ENCODE measurements around the gene USP48. TPM values are rescaled to one million over a fixed set of nuclear protein-coding genes. Genes with fewer than 3 reads are reported as not detected.
"Not testable (repeated sequence)": the region's sequence is repeated elsewhere in the genome, so short reads cannot be mapped to it uniquely, and the experiment has no call there.

Gene USP48
- total RNA-seq, 1 donor from 2014 or later: 97.3 TPM

GRCh38 chr1:21779613-21780521 is 3.1 kb downstream of the USP48 start:
- ChIA-PET POLR2A (interaction anchor here (4.7 kb wide), 1 partner anchor 17 kb away, joined by 96 read pairs; no protein-coding TSS in a partner anchor), CTCF (no interaction called here)
- H3K4me1 Mint-ChIP-seq: peaks cover 54% of the 10 kb centered on the region
- ATAC-seq (ENCODE audit: low read depth): peak; percentile 6
- intact Hi-C loops (cut with micrococcal nuclease): loop anchor here (5.0 kb wide), 5 partner anchors 33 to 1387 kb away; partner anchors contain the start of genes ECE1, HP1BP3 and LUZP1
- TF ChIP-seq CTCF (IDR thresholded peaks at IDR 0.05): no peak
- no peaks in the 10 kb centered on the region for H3K27me3 Mint-ChIP-seq
- H3K9me3 Mint-ChIP-seq: peaks cover 2% of the 10 kb centered on the region
- peak overlapping the region; percentile 94 for H3K27ac Mint-ChIP-seq
- peaks cover 24% of the 10 kb centered on the region for H3K36me3 Mint-ChIP-seq (ENCODE audit: low read depth)
- no peak for DNase-seq
- peak overlapping the region; percentile 69 for H3K4me3 Mint-ChIP-seq

- Mint-ChIP-seq H3K4me1 (peaks cover 57% of the 10 kb centered on the region), H3K4me3 (no peak overlapping the region), H3K27ac (peak overlapping the region; percentile 61), H3K36me3 (ENCODE audit: low read depth) (peaks cover 23% of the 10 kb centered on the region), H3K9me3 (peaks cover 2% of the 10 kb centered on the region), H3K27me3 (no peaks in the 10 kb centered on the region)
- DNase-seq (no peak), ATAC-seq (ENCODE audit: low read depth) (no peak)
- intact Hi-C loops (cut with micrococcal nuclease): no loop called here
- POLR2A ChIA-PET: interaction anchor here (0.6 kb wide), 2 partner anchors 13 to 44 kb away, joined by 5 to 8 read pairs; no protein-coding TSS in a partner anchor
- CTCF ChIA-PET: no interaction called here
- no peak for TF ChIP-seq CTCF (IDR thresholded peaks at IDR 0.05)
These were observed 4.6 kb downstream of the USP48 start for GRCh38 chr1:21778405-21778727.

GRCh38 chr1:21776925-21777324 is 6.0 kb downstream of the USP48 start:
- POLR2A ChIA-PET: interaction anchor here (0.6 to 1.4 kb wide), 3 partner anchors 16 to 302 kb away, joined by 4 to 7 read pairs (median 5); no protein-coding TSS in a partner anchor
- Mint-ChIP-seq H3K27ac (peak overlapping the region; percentile 50), H3K4me1 (peaks cover 64% of the 10 kb centered on the region), H3K36me3 (ENCODE audit: low read depth) (peaks cover 12% of the 10 kb centered on the region)
- H3K4me3 Mint-ChIP-seq; H3K9me3 Mint-ChIP-seq; ATAC-seq (ENCODE audit: low read depth); intact Hi-C loops (cut with micrococcal nuclease); CTCF ChIA-PET; DNase-seq; H3K27me3 Mint-ChIP-seq: not testable (repeated sequence)

- no peak overlapping the region for H3K4me3 Mint-ChIP-seq
- no peak for ATAC-seq (ENCODE audit: low read depth)
- H3K27ac Mint-ChIP-seq: peak overlapping the region; percentile 41
- intact Hi-C loops (cut with micrococcal nuclease): no loop called here
- peaks cover 57% of the 10 kb centered on the region for H3K4me1 Mint-ChIP-seq
- no peaks in the 10 kb centered on the region for H3K27me3 Mint-ChIP-seq
- ChIA-PET POLR2A (interaction anchor here (1.4 to 1.5 kb wide), 2 partner anchors 14 to 15 kb away, joined by 4 read pairs; no protein-coding TSS in a partner anchor), CTCF (no interaction called here)
- peaks cover 2% of the 10 kb centered on the region for H3K9me3 Mint-ChIP-seq
- peaks cover 9% of the 10 kb centered on the region for H3K36me3 Mint-ChIP-seq (ENCODE audit: low read depth)
- no peak for TF ChIP-seq CTCF (IDR thresholded peaks at IDR 0.05)
- no peak for DNase-seq
These were observed 6.9 kb downstream of the USP48 start for GRCh38 chr1:21775985-21776562.

- DNase-seq: no peak
- Mint-ChIP-seq H3K4me3 (no peak overlapping the region), H3K27ac (peak overlapping the region; percentile 41), H3K36me3 (ENCODE audit: low read depth) (peaks cover 9% of the 10 kb centered on the region), H3K4me1 (peaks cover 57% of the 10 kb centered on the region), H3K27me3 (no peaks in the 10 kb centered on the region), H3K9me3 (peaks cover 2% of the 10 kb centered on the region)
- ATAC-seq (ENCODE audit: low read depth): no peak
- ChIA-PET CTCF (interaction anchor here (0.9 kb wide), 1 partner anchor 8 kb away, joined by 3 read pairs; no protein-coding TSS in a partner anchor), POLR2A (interaction anchor here (1.5 kb wide), 1 partner anchor 13 kb away, joined by 4 read pairs; no protein-coding TSS in a partner anchor)
- intact Hi-C loops (cut with micrococcal nuclease): no loop called here
- no peak for TF ChIP-seq CTCF (IDR thresholded peaks at IDR 0.05)
These were observed 7.4 kb downstream of the USP48 start for GRCh38 chr1:21775550-21775914.
